ENCODE data around the gene UQCRC1.

The UQCRC1 gene

GRCh38 chr3:48634661-48635221, 25.3 kb upstream of the UQCRC1 start:
- no peak for TF ChIP-seq CTCF (conservative IDR thresholded peaks at IDR 0.05; ENCODE audit: low read depth)
- CTCF ChIA-PET, result interaction anchor here (2.5 kb wide), 1 partner anchor 10 kb away, joined by 12 read pairs; no protein-coding TSS in a partner anchor
- POLR2A ChIA-PET (ENCODE audit: low non-redundant PET), result no interaction called here
- DNase-seq (ENCODE audit: low spot score), result peak; percentile 55
- H3K27ac ChIP-seq, result peak overlapping the region; percentile 89

GRCh38 chr3:48633743-48634142, 24.3 kb upstream of the UQCRC1 start:
- peak overlapping the region; percentile 89 for H3K27ac ChIP-seq
- POLR2A ChIA-PET (ENCODE audit: low non-redundant PET), result no interaction called here
- CTCF ChIA-PET, result interaction anchor here (1.1 to 2.5 kb wide), 2 partner anchors 9 to 23 kb away, joined by 3 to 12 read pairs; no protein-coding TSS in a partner anchor
- no peak for DNase-seq (ENCODE audit: low spot score)
- no peak for TF ChIP-seq CTCF (conservative IDR thresholded peaks at IDR 0.05; ENCODE audit: low read depth)

- TF ChIP-seq CTCF (conservative IDR thresholded peaks at IDR 0.05; ENCODE audit: low read depth), result no peak
- ChIA-PET CTCF (interaction anchor here (1.1 kb wide), 1 partner anchor 23 kb away, joined by 3 read pairs; no protein-coding TSS in a partner anchor), POLR2A (ENCODE audit: low non-redundant PET) (no interaction called here)
- DNase-seq (ENCODE audit: low spot score), result no peak
- peak overlapping the region; percentile 89 for H3K27ac ChIP-seq
Measured at GRCh38 chr3:48633256-48633655, 23.8 kb upstream of the UQCRC1 start.

GRCh38 chr3:48631516-48632448, 22.3 kb upstream of the UQCRC1 start:
- no peak for DNase-seq (ENCODE audit: low spot score)
- no peak for TF ChIP-seq CTCF (conservative IDR thresholded peaks at IDR 0.05; ENCODE audit: low read depth)
- CTCF ChIA-PET, result no interaction called here
- POLR2A ChIA-PET (ENCODE audit: low non-redundant PET), result no interaction called here
- H3K27ac ChIP-seq, result peak overlapping the region; percentile 89

GRCh38 chr3:48630833-48631232, 21.4 kb upstream of the UQCRC1 start:
- peak overlapping the region; percentile 89 for H3K27ac ChIP-seq
- POLR2A ChIA-PET (ENCODE audit: low non-redundant PET), result no interaction called here
- DNase-seq (ENCODE audit: low spot score), result no peak
- TF ChIP-seq CTCF (conservative IDR thresholded peaks at IDR 0.05; ENCODE audit: low read depth), result no peak
- CTCF ChIA-PET, result no interaction called here

- TF ChIP-seq CTCF (conservative IDR thresholded peaks at IDR 0.05; ENCODE audit: low read depth), result no peak
- H3K27ac ChIP-seq, result peak overlapping the region; percentile 89
- CTCF ChIA-PET, result no interaction called here
- DNase-seq (ENCODE audit: low spot score), result no peak
- POLR2A ChIA-PET (ENCODE audit: low non-redundant PET), result no interaction called here
Measured at GRCh38 chr3:48630407-48630806, 21.0 kb upstream of the UQCRC1 start.
